Measurements from ENCODE around the gene SCN4B.

GRCh38 chr11:118145285-118146227, 7.1 kb downstream of the SCN4B start:
- TF ChIP-seq, protein P1, sequence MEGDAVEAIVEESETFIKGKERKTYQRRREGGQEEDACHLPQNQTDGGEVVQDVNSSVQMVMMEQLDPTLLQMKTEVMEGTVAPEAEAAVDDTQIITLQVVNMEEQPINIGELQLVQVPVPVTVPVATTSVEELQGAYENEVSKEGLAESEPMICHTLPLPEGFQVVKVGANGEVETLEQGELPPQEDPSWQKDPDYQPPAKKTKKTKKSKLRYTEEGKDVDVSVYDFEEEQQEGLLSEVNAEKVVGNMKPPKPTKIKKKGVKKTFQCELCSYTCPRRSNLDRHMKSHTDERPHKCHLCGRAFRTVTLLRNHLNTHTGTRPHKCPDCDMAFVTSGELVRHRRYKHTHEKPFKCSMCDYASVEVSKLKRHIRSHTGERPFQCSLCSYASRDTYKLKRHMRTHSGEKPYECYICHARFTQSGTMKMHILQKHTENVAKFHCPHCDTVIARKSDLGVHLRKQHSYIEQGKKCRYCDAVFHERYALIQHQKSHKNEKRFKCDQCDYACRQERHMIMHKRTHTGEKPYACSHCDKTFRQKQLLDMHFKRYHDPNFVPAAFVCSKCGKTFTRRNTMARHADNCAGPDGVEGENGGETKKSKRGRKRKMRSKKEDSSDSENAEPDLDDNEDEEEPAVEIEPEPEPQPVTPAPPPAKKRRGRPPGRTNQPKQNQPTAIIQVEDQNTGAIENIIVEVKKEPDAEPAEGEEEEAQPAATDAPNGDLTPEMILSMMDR (conservative IDR thresholded peaks at IDR 0.05; ENCODE audit: low read depth, low read length) = peak; percentile 87
- TF ChIP-seq POLR2A (IDR thresholded peaks at IDR 0.05; ENCODE audit: low read depth, low read length) = 0 out of 2 replicates have a peak, but pooled peaks have one; percentile 31
- TF ChIP-seq RAD21 (IDR thresholded peaks at IDR 0.05; ENCODE audit: low read length) = peak; percentile 85
- no peak for TF ChIP-seq CEBPB (IDR thresholded peaks at IDR 0.05; ENCODE audit: low read depth, low read length)
- TF ChIP-seq SMC3 (IDR thresholded peaks at IDR 0.05; ENCODE audit: low read depth, low read length) = peak; percentile 69
